CD14-positive monocyte (primary cell): ENCODE measurements around the gene COL9A3. TPM values are rescaled to one million over a fixed set of nuclear protein-coding genes. Genes with fewer than 3 reads are reported as not detected.

Experiments used
- DNase-seq, 3 donors: peaks; one replicate each; pipeline ENCODE4 v3.0.0-alpha.2; 2011 to 2022
- H2AFZ ChIP-seq: 2 replicates; pipeline ENCODE4 v1.6.0; 2012; ENCODE audit warnings: mild to moderate bottlenecking, low read depth, low read length, inconsistent platforms; ENCODE audit not compliant: insufficient read depth, poor library complexity, severe bottlenecking
- H3K27ac ChIP-seq, 2 donors: 1 replicate in 1 of 2; 2 replicates in 1 of 2; pipeline ENCODE4 v1.5.1; 2012 to 2013; ENCODE audit warnings: low read length in 2 of 2, control low read depth in 1 of 2, inconsistent platforms in 1 of 2, low read depth in 1 of 2, mild to moderate bottlenecking in 1 of 2
- H3K27me3 ChIP-seq, 2 donors: one replicate each; pipeline versions ENCODE4 v1.6.0 to v1.6.1; 2011 to 2013; ENCODE audit warnings: low read length in 2 of 2; ENCODE audit not compliant: control insufficient read depth in 2 of 2, insufficient read depth in 2 of 2
- H3K36me3 ChIP-seq, 2 donors: replicated peaks in 1 of 2; 1 replicate in 1 of 2; 2 replicates in 1 of 2; pipeline versions ENCODE4 v1.5.1 to v1.6.1; 2012 to 2013; ENCODE audit warnings: low read length in 2 of 2, control low read depth in 1 of 2, inconsistent platforms in 1 of 2, mild to moderate bottlenecking in 1 of 2; ENCODE audit not compliant: insufficient read depth in 2 of 2, control insufficient read depth in 1 of 2
- H3K4me1 ChIP-seq, 2 donors: 1 replicate in 1 of 2; 2 replicates in 1 of 2; pipeline versions ENCODE4 v1.5.1 to v1.6.1; 2012 to 2013; ENCODE audit warnings: low read length in 2 of 2, control low read depth in 1 of 2, inconsistent platforms in 1 of 2, mild to moderate bottlenecking in 1 of 2, moderate library complexity in 1 of 2; ENCODE audit not compliant: insufficient read depth in 2 of 2, control insufficient read depth in 1 of 2
- H3K4me2 ChIP-seq: replicated peaks from 2 replicates; pipeline ENCODE3; 2012; ENCODE audit warnings: low read length, moderate library complexity, mild to moderate bottlenecking; ENCODE audit not compliant: poor library complexity, severe bottlenecking; ENCODE audit errors: extremely low read depth
- H3K4me3 ChIP-seq, 3 experiments: fragments of 200-600 bp in 1 of 3; sonication (generic) in 1 of 3; replicated peaks in 1 of 3; 1 replicate in 2 of 3; 2 replicates in 1 of 3; pipeline ENCODE4 v1.5.1; 2011 to 2013; ENCODE audit warnings: low read length in 3 of 3, mild to moderate bottlenecking in 3 of 3, control low read depth in 2 of 3, low read depth in 2 of 3, inconsistent platforms in 1 of 3, moderate library complexity in 1 of 3
- H3K79me2 ChIP-seq: 2 replicates; pipeline ENCODE4 v1.6.0; 2012; ENCODE audit warnings: mild to moderate bottlenecking, control low read depth, inconsistent platforms, low read length, moderate library complexity; ENCODE audit not compliant: insufficient read depth
- H3K9ac ChIP-seq: 2 replicates; pipeline ENCODE4 v1.6.0; 2017; ENCODE audit warnings: low read length, mild to moderate bottlenecking; ENCODE audit not compliant: insufficient read depth, poor library complexity, severe bottlenecking
- H3K9me3 ChIP-seq, 2 donors: replicated peaks in 1 of 2; 1 replicate in 1 of 2; 2 replicates in 1 of 2; pipeline versions ENCODE4 v1.5.1 to v1.6.1; 2012 to 2013; ENCODE audit warnings: low read length in 2 of 2, control low read depth in 1 of 2; ENCODE audit not compliant: control insufficient read depth in 1 of 2, insufficient read depth in 1 of 2
- H4K20me1 ChIP-seq: 2 replicates; pipeline ENCODE4 v1.6.0; 2012; ENCODE audit warnings: mild to moderate bottlenecking, low read length, control low read depth, moderate library complexity; ENCODE audit not compliant: insufficient read depth
- H3K27ac Mint-ChIP-seq, 7 donors: one replicate each; pipeline ENCODE4 v1.8.0; 2020; ENCODE audit warnings: mild to moderate bottlenecking in 7 of 7, mixed read lengths in 7 of 7, moderate library complexity in 6 of 7, inconsistent platforms in 2 of 7
- H3K27me3 Mint-ChIP-seq, 3 donors: one replicate each; pipeline ENCODE4 v1.8.0; 2021 to 2022; ENCODE audit warnings: low read depth in 3 of 3, mild to moderate bottlenecking in 3 of 3, mixed read lengths in 3 of 3, moderate library complexity in 3 of 3, inconsistent platforms in 1 of 3
- H3K36me3 Mint-ChIP-seq, 2 donors: one replicate each; pipeline ENCODE4 v1.8.0; 2020; ENCODE audit warnings: mixed read lengths in 2 of 2, inconsistent platforms in 1 of 2, mild to moderate bottlenecking in 1 of 2
- H3K4me1 Mint-ChIP-seq: one replicate; pipeline ENCODE4 v1.8.0; 2020; ENCODE audit warnings: mild to moderate bottlenecking, mixed read lengths
- H3K4me3 Mint-ChIP-seq, 2 donors: one replicate each; pipeline ENCODE4 v1.8.0; 2020; ENCODE audit warnings: mild to moderate bottlenecking in 2 of 2, mixed read lengths in 2 of 2, moderate library complexity in 1 of 2
- H3K9me3 Mint-ChIP-seq, 7 donors: one replicate each; pipeline ENCODE4 v1.8.0; 2020 to 2022; ENCODE audit warnings: mixed read lengths in 7 of 7, mild to moderate bottlenecking in 6 of 7, moderate library complexity in 6 of 7, inconsistent platforms in 2 of 7
- CTCF ChIP-seq: fragments of 200-600 bp; IDR thresholded peaks from one replicate; pipeline ENCODE4 v1.8.0; 2022; ENCODE audit warnings: antibody characterized with exemption, mild to moderate bottlenecking
- WGBS: methylation state at CpG from one replicate; pipeline ENCODE4 v1.1.5; 2013; ENCODE audit warnings: missing lambda C conversion rate; ENCODE audit not compliant: insufficient coverage; 5-methylcytosine and 5-hydroxymethylcytosine counted together
- intact Hi-C, 2 donors: fragments of 100-400 bp; cut with micrococcal nuclease; formaldehyde crosslinking; loops; one replicate each; pipeline versions ENCODE4 v1.15.0 to v1.15.1; 2023
- polyA plus RNA-seq, 3 donors: library from polyadenylated mRNA; depleted of rRNA in 1 of 3; unstranded in 2 of 3; stranded (reverse) in 1 of 3; fragments of 300-500 nt in 2 of 3; fragments of >200 nt in 1 of 3; fragmentation: Illumina TruSeq in 2 of 3; gene quantifications; 1 replicate in 2 of 3; 2 replicates in 1 of 3; pipeline ENCODE4 v1.2.3, GENCODE V29; 2012 to 2021

The COL9A3 gene
- polyA plus RNA-seq, 3 donors = 1.8 to 4.4 (median 2.6) TPM

GRCh38 chr20:62771396-62772102, 45.3 kb upstream of the COL9A3 start:
- peaks cover 3 to 7% (median 5%) of the 10 kb centered on the region in 3 donors for H3K27me3 Mint-ChIP-seq
- no peak overlapping the region for H3K27ac ChIP-seq
- intact Hi-C loops = no loop called here
- no peak overlapping the region for H3K27ac Mint-ChIP-seq
- no peaks in the 10 kb centered on the region for H4K20me1 ChIP-seq
- H3K4me1 Mint-ChIP-seq = peaks cover 45% of the 10 kb centered on the region
- no peak overlapping the region for H3K4me2 ChIP-seq
- H3K9me3 Mint-ChIP-seq = peaks cover 0 to 1% (median 0%) of the 10 kb centered on the region in 7 donors
- H2AFZ ChIP-seq = no peak overlapping the region
- H3K4me3 Mint-ChIP-seq = no peak overlapping the region
- no peak overlapping the region for H3K9ac ChIP-seq
- no peak for DNase-seq
- H3K79me2 ChIP-seq = no peaks in the 10 kb centered on the region
- H3K4me1 ChIP-seq = peaks cover 39 to 46% of the 10 kb centered on the region in 2 donors
- H3K36me3 Mint-ChIP-seq = no peaks in the 10 kb centered on the region
- no peaks in the 10 kb centered on the region for H3K36me3 ChIP-seq
- no peak overlapping the region for H3K4me3 ChIP-seq
- H3K27me3 ChIP-seq = no peaks in the 10 kb centered on the region
- TF ChIP-seq CTCF = no peak
- no peaks in the 10 kb centered on the region for H3K9me3 ChIP-seq
- WGBS = 89% methylated on average over 21 of the region's 25 CpGs

GRCh38 chr20:62772103-62772611, 44.7 kb upstream of the COL9A3 start:
- H3K9me3 ChIP-seq = no peaks in the 10 kb centered on the region
- Mint-ChIP-seq H3K36me3 (no peaks in the 10 kb centered on the region), H3K9me3 (peaks cover 0 to 3% (median 2%) of the 10 kb centered on the region in 7 donors), H3K27ac (peak overlapping the region in 1 of 7 donors; percentile 46), H3K4me3 (no peak overlapping the region), H3K4me1 (peaks cover 49% of the 10 kb centered on the region), H3K27me3 (peaks cover 3 to 7% (median 3%) of the 10 kb centered on the region in 3 donors)
- no peaks in the 10 kb centered on the region for H3K79me2 ChIP-seq
- peaks cover 44 to 52% of the 10 kb centered on the region in 2 donors for H3K4me1 ChIP-seq
- no peaks in the 10 kb centered on the region for H3K36me3 ChIP-seq
- no peak for DNase-seq
- H3K4me2 ChIP-seq = no peak overlapping the region
- intact Hi-C loops = no loop called here
- H4K20me1 ChIP-seq = no peaks in the 10 kb centered on the region
- no peak for TF ChIP-seq CTCF
- no peak overlapping the region for H3K27ac ChIP-seq
- no peak overlapping the region for H3K9ac ChIP-seq
- no peak overlapping the region for H2AFZ ChIP-seq
- H3K4me3 ChIP-seq = no peak overlapping the region
- WGBS = 96% methylated on average over 22 of the region's 23 CpGs
- H3K27me3 ChIP-seq = no peaks in the 10 kb centered on the region
